NCI-H526 treated with DMSO at 0.1 percent for 48 hours (cell line): ENCODE measurements around the gene TBC1D9.
A peak's percentile ranks its signal among the peaks of the same experiment; 100 is the strongest.

ENCODE experiments used
- DNase-seq: peaks from one replicate; lab custom pipeline; 2025; lab: John Stamatoyannopoulos, UW

The TBC1D9 gene

GRCh38 chr4:140691369-140691768 is 64.8 kb downstream of the TBC1D9 start:
- DNase-seq, result no peak

- no peak for DNase-seq
Observed at GRCh38 chr4:140690093-140690492, 66.1 kb downstream of the TBC1D9 start.

GRCh38 chr4:140689623-140690022 is 66.6 kb downstream of the TBC1D9 start:
- DNase-seq, result no peak

GRCh38 chr4:140688711-140689598 is 67.2 kb downstream of the TBC1D9 start:
- DNase-seq, result no peak

- no peak for DNase-seq
Observed at GRCh38 chr4:140686796-140687195, 69.4 kb downstream of the TBC1D9 start.

GRCh38 chr4:140684314-140684713 is 71.9 kb downstream of the TBC1D9 start:
- no peak for DNase-seq

- no peak for DNase-seq
Observed at GRCh38 chr4:140681201-140681600, 75.0 kb downstream of the TBC1D9 start.

- no peak for DNase-seq
Observed at GRCh38 chr4:140680686-140681085, 75.5 kb downstream of the TBC1D9 start.

- DNase-seq, result no peak
Observed at GRCh38 chr4:140679576-140679975, 76.6 kb downstream of the TBC1D9 start.

GRCh38 chr4:140675599-140676231 is 80.5 kb downstream of the TBC1D9 start:
- no peak for DNase-seq

GRCh38 chr4:140673729-140674128 is 82.5 kb downstream of the TBC1D9 start:
- DNase-seq, result no peak

- no peak for DNase-seq
Observed at GRCh38 chr4:140672416-140672815, 83.8 kb downstream of the TBC1D9 start.

- DNase-seq, result no peak
Observed at GRCh38 chr4:140668111-140668510, 88.1 kb downstream of the TBC1D9 start.

GRCh38 chr4:140666889-140667614 is 89.1 kb downstream of the TBC1D9 start:
- DNase-seq, result peak; percentile 28

- no peak for DNase-seq
Observed at GRCh38 chr4:140662082-140662869, 93.9 kb downstream of the TBC1D9 start.

- no peak for DNase-seq
Observed at GRCh38 chr4:140661550-140661949, 94.6 kb downstream of the TBC1D9 start.

- DNase-seq, result peak; percentile 96
Observed at GRCh38 chr4:140659943-140660700, 96.1 kb downstream of the TBC1D9 start.

GRCh38 chr4:140654495-140654814 is 101.7 kb downstream of the TBC1D9 start:
- DNase-seq, result no peak

GRCh38 chr4:140653718-140654494 is 102.3 kb downstream of the TBC1D9 start:
- DNase-seq, result no peak

- no peak for DNase-seq
Observed at GRCh38 chr4:140652601-140653000, 103.6 kb downstream of the TBC1D9 start.
